HG02759 (cell line): ENCODE data around the gene PCDHGB3.
"Not testable (repeated sequence)": the region's sequence is repeated elsewhere in the genome, so short reads cannot be mapped to it uniquely, and the experiment has no call there.

Experiments used
- ATAC-seq: cut with Tn5 transposase; IDR thresholded peaks from one replicate; pipeline ENCODE4 v1.9.1; 2021; ENCODE audit warnings: mild to moderate bottlenecking, moderate library complexity; ENCODE audit not compliant: unreplicated experiment

The PCDHGB3 gene

GRCh38 chr5:141369994-141370848 is at the start of gene PCDHGB3:
Gene PCDHGB3, plus strand, starts transcription at chr5:141370242. Its CDS starts 153 bp downstream, at chr5:141370395.
- ATAC-seq = peak; percentile 95

- ATAC-seq = no peak
Measured at GRCh38 chr5:141322261-141322660, 47.8 kb upstream of the PCDHGB3 start.

GRCh38 chr5:141326088-141326854 is 43.8 kb upstream of the PCDHGB3 start:
- peak; percentile 96 for ATAC-seq

- ATAC-seq = no peak
Measured at GRCh38 chr5:141328231-141328630, 41.8 kb upstream of the PCDHGB3 start.

DNA sequence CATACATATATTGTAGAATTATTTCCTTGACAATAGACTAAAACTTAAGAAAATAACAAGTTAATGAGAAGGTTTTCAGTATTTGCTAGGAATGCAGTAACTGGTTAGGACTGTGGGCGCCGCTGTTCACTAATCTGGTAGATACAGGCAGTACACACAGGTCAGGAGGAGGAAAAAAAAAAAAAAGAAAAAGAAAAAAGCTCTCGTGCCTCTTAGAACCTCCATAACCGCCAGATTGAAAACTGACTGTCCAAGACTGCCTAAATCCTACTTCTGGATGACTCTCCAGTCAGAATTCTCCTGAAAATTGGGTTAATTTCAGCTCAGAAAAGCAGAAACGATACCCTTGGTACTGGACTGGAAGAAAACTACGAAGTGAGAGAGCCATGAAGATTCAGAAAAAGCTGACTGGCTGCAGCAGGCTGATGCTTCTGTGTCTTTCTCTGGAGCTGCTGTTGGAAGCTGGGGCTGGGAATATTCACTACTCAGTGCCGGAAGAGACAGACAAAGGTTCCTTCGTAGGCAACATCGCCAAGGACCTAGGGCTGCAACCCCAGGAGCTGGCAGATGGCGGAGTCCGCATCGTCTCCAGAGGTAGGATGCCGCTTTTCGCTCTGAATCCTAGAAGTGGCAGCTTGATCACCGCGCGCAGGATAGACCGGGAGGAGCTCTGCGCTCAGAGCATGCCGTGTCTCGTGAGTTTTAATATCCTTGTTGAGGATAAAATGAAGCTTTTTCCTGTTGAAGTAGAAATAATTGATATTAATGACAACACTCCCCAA is 39.6 kb upstream of the PCDHGB3 start, which contains the start of gene PCDHGA1:
Gene PCDHGA1, plus strand, starts transcription at position 216 of the 782 bp plus-strand sequence.
- ATAC-seq = no peak

GRCh38 chr5:141332571-141332970 is 37.5 kb upstream of the PCDHGB3 start:
- not testable (repeated sequence) for ATAC-seq

DNA sequence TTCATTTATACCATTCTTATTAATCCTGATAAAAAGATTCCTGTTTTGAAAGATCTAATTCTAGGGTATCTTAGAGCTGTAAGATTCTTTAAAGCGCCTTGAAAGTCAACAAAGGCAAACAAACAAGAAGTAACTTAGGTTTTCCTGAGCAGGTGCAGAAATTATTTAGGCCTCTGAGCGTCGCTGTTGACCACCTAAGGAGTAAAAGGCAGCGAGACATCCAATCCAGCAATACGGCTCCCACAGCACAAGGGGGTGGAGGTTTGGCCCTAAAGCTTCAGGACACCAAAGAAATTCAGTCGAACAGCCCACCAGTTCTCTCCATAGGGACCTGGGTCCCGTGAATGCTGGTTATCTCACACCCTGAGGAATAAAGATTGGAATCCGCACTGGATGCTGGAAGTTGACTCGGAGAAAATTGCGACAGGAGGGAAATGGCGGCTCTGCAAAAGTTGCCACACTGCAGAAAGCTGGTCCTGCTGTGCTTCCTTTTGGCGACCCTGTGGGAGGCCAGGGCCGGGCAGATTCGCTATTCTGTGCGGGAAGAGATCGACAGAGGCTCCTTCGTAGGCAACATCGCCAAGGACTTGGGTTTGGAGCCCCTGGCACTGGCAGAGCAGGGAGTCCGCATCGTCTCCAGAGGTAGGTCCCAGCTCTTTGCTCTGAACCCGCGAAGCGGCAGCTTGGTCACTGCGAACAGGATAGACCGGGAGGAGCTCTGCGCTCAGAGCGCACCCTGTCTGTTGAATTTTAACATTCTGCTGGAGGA is 31.3 kb upstream of the PCDHGB3 start, which contains the start of gene PCDHGA2:
Gene PCDHGA2, plus strand, starts transcription at position 223 of the 769 bp plus-strand sequence.
- ATAC-seq = peak; percentile 72

DNA sequence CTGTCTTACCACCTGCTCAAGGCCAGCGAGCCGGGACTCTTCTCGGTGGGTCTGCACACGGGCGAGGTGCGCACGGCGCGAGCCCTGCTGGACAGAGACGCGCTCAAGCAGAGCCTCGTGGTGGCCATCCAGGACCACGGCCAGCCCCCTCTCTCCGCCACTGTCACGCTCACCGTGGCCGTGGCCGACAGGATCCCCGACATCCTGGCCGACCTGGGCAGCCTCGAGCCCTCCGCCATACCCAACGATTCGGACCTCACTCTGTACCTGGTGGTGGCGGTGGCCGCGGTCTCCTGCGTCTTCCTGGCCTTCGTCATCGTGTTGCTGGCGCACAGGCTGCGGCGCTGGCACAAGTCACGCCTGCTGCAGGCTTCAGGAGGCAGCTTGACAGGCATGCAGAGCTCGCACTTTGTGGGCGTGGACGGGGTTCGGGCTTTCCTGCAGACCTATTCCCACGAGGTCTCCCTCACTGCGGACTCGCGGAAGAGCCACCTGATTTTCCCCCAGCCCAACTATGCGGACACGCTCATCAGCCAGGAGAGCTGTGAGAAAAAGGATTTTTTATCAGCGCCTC is 29.2 kb upstream of the PCDHGB3 start:
- ATAC-seq = not testable (repeated sequence)

DNA sequence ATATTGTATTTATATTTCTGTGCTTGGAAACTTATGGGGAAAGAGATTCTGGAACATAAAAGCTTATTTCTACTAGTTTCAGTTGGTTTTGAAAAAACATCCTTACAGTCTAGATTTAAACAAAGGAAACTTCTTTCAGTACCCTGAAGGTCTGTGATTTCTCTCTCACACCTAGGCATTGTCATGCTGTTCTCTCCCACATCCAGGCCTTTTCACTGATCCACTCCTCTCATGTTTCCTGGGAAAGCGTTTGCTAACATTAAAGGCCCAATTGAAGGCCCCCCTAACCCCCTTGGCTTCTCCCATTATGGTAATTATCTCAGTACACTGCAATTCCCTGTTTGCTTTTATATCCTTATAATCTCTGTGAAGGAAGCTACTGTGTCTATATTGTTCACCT is 27.3 kb upstream of the PCDHGB3 start:
- ATAC-seq = no peak

- no peak for ATAC-seq
Measured at GRCh38 chr5:141343242-141343952, 26.6 kb upstream of the PCDHGB3 start, which contains the start of gene PCDHGA3. Gene PCDHGA3, plus strand, starts transcription at chr5:141343829. Its CDS starts 205 bp downstream, at chr5:141344034.

GRCh38 chr5:141343953-141344463 is 26.0 kb upstream of the PCDHGB3 start:
- no peak for ATAC-seq

GRCh38 chr5:141345327-141345726 is 24.7 kb upstream of the PCDHGB3 start:
- ATAC-seq = no peak

- not testable (repeated sequence) for ATAC-seq
Measured at GRCh38 chr5:141346017-141346416, 24.0 kb upstream of the PCDHGB3 start.

GRCh38 chr5:141349917-141350619 is 20.0 kb upstream of the PCDHGB3 start, which contains the start of gene PCDHGB1:
Gene PCDHGB1, plus strand, starts transcription at chr5:141350099. Its CDS starts 162 bp downstream, at chr5:141350261.
- no peak for ATAC-seq

GRCh38 chr5:141351591-141351990 is 18.5 kb upstream of the PCDHGB3 start:
- no peak for ATAC-seq

- ATAC-seq = no peak
Measured at GRCh38 chr5:141354900-141355469, 15.1 kb upstream of the PCDHGB3 start, which contains the start of gene PCDHGA4. Gene PCDHGA4, plus strand, starts transcription at chr5:141355021. Its CDS starts 87 bp downstream, at chr5:141355108.

DNA sequence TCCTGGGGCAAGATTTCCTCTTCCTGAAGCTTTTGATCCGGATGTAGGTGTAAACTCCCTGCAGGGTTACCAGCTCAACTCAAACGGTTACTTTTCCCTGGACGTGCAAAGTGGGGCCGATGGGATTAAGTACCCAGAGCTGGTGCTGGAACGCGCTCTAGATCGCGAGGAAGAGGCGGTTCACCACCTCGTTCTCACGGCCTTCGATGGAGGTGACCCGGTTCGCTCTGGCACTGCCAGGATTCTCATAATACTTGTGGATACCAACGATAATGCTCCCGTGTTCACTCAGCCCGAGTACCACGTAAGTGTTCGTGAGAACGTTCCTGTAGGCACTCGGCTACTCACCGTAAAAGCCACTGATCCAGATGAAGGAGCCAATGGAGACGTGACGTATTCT is 14.4 kb upstream of the PCDHGB3 start:
- ATAC-seq = no peak

- no peak for ATAC-seq
Measured at GRCh38 chr5:141356133-141356532, 13.9 kb upstream of the PCDHGB3 start.
